GM19397 (cell line): Measurements from ENCODE around the gene TEKT5.
"Not testable (repeated sequence)": the region's sequence is repeated elsewhere in the genome, so short reads cannot be mapped to it uniquely, and the experiment has no call there.

Experiments used
- ATAC-seq: cut with Tn5 transposase; IDR thresholded peaks from one replicate; pipeline ENCODE4 v1.9.1; 2021; ENCODE audit warnings: mild to moderate bottlenecking, moderate library complexity; ENCODE audit not compliant: unreplicated experiment

The TEKT5 gene

GRCh38 chr16:10635365-10636021, 59.2 kb downstream of the TEKT5 start:
- no peak for ATAC-seq

DNA sequence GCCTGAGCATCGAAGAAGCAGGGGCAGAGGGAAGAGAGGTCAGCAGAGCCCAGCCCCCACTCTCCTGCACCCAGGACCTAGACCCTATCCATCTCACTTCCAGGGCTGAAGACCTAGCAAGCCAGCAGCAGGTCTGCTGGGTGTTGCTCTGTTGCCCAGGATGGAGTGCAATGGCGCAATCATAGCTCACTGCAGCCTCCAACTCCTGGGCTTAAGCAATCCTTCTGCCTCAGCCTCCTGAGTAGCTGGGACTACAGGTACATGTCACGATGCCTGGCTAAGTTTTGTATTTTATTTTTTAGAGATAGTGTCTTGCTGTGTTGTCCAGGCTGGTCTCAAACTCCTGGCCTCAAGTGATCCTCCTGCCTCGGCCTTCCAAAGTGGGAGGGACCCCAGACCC, 61.3 kb downstream of the TEKT5 start:
- not testable (repeated sequence) for ATAC-seq

- ATAC-seq, result no peak
Observed at GRCh38 chr16:10631886-10632285, 62.8 kb downstream of the TEKT5 start.

- no peak for ATAC-seq
Observed at GRCh38 chr16:10629592-10629963, 65.2 kb downstream of the TEKT5 start.

- ATAC-seq, result no peak
Observed at GRCh38 chr16:10625595-10626357, 69.0 kb downstream of the TEKT5 start.

- no peak for ATAC-seq
Observed at GRCh38 chr16:10624527-10624926, 70.2 kb downstream of the TEKT5 start.

DNA sequence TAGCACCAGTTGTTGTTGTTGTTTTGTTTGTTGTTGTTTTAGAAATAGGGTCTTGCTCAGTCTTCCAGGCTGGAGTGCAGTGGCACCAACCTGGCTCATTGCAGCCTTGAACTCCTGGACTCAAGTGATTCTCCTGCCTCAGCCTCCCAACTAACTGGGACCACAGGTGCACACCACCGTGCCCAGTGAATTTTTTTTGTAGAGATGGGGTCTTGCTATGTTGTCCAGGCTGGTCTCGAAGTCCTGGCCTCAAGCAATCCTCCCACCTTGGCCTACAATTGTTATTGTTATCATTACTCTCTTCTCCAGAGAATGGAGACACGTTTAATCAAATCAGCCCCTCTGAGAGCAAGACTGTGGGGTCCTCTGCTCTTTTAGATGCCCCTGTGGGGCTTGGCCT, 71.7 kb downstream of the TEKT5 start:
- no peak for ATAC-seq

DNA sequence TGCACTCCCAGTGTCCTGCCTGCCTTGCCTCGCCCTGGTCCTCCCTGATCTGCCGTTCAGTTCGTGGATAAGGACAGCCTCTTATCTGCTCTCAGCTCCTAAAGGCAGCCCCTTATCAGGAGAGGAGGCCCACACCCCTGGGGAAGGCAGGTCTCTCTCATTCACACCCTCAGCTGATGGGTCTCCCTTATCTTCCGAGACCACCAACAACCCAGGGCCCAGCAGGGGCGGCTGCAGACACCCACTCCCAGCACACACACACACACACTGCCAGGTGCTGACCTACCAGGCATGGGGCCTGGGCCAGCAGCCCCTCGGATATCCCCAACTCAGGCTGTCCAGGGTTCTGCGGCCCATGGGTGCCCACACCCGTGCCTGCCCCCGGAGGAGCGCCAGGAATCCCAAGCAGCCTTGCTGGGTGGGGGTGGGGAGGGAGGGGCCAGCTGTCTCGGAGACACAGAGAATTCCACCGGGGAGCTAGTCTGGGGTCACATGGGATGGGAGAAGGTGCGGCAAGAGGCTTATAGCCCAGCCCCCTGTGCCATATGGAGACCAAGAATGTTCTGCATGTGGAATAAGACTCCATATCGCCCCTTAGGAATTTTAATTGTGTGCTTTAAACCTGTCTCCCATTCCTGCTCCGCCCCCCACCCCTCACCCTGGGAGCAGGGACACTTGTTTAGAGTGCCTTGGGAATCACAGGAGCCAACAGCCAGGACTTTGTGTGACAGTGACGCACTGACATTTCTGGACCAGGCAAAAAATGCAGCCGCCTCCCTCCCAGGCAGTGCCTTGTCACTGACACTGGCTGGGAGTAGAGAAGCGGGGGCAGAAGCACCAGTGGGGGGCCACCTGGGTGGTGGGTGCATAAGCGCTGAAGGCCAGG, 72.5 kb downstream of the TEKT5 start:
- ATAC-seq, result no peak

- ATAC-seq, result not testable (repeated sequence)
Observed at GRCh38 chr16:10621216-10621949, 73.3 kb downstream of the TEKT5 start.

- no peak for ATAC-seq
Observed at GRCh38 chr16:10620120-10620519, 74.6 kb downstream of the TEKT5 start.

- no peak for ATAC-seq
Observed at GRCh38 chr16:10619271-10619849, 75.4 kb downstream of the TEKT5 start.

DNA sequence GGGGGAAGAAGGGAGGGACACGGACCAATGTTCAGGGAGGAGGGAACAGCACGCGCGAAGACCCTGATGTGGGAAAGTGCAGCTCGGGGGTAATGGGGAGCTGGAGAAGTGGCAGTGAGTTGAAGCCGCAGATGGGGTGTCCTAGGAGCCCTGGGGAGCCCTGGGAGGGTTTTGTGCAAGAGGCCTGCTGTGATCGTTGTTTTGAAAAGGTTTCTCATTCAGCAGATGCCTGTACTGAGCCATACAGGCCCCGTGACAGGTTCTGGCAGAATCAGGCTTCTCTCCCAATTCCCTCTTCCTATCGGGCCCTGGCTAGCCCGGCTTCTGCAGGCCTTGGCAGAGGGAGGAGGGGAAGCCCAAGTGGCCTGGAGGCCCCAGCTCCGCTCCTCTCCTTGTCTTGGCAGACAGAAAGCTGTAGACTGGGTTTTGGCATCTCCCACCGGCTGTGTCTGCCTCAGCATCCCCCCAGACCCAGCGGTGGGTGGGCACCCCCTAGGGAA, 76.0 kb downstream of the TEKT5 start:
- ATAC-seq, result no peak

DNA sequence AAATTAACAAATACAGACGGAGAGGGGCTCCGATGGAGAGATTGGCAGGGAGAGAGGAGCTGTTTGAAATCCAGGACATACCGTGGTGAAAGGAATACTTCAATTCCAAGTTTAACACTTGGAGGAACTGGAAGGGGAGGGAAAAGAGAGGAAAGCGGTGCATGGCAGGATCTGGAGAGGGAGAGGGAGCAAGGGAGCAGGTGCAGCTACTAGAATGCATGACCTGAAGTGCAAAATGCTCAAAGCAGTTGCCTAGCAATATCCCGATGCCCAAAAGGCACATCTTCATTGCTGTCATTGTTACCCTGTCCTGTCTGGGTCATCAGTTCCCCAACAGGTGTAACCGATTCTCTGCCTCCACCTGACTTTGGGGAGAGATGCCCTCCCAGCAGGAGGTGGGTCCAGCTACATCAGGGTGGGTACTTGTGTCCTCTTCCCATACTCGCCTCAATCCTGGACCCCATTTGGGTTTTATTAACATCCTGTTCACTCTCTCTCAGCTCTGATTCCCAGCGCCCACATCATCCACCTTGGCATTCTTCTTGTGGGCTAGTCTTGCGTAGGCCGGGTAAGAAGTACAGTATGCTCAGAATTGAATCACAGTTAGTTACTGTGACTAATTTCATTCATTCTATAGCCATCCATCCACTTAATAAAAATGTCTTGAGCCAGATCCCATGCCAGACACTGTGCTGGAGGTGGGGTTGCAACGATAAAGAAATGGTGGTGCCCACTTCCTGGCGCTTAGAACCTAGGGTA, 76.9 kb downstream of the TEKT5 start:
- no peak for ATAC-seq

GRCh38 chr16:10616756-10617640, 77.7 kb downstream of the TEKT5 start:
- ATAC-seq, result no peak

- ATAC-seq, result no peak
Observed at GRCh38 chr16:10616419-10616755, 78.3 kb downstream of the TEKT5 start.

- ATAC-seq, result no peak
Observed at GRCh38 chr16:10614685-10615084, 80.0 kb downstream of the TEKT5 start.

- no peak for ATAC-seq
Observed at GRCh38 chr16:10613785-10614485, 80.8 kb downstream of the TEKT5 start.

- no peak for ATAC-seq
Observed at GRCh38 chr16:10612649-10613179, 82.0 kb downstream of the TEKT5 start.
